Measurements from ENCODE around the gene SLC30A2. TPM values are rescaled to one million over a fixed set of nuclear protein-coding genes. Genes with fewer than 3 reads are reported as not detected.

The SLC30A2 gene
- total RNA-seq, 1 experiment from 2014 or later, result 0.07 TPM

- H3F3A ChIP-seq (ENCODE audit: low read length, unreplicated experiment), result no peaks in the 10 kb centered on the region
- H3K9me2 ChIP-seq (replicated peaks; ENCODE audit: low read length), result no peaks in the 10 kb centered on the region
- H3K4me2 ChIP-seq (ENCODE audit: low read length), result no peak overlapping the region
- H3K9me3 ChIP-seq (ENCODE audit: low read length), result no peaks in the 10 kb centered on the region
- H3K79me2 ChIP-seq (ENCODE audit: low read length), result no peaks in the 10 kb centered on the region
- no peak overlapping the region for H3K9ac ChIP-seq (ENCODE audit: low read length)
- H3K4me3 ChIP-seq (ENCODE audit: low read length), result no peak overlapping the region
- CTCF ChIA-PET, result interaction anchor here (1.0 kb wide), 1 partner anchor 98 kb away, joined by 8 read pairs; no protein-coding TSS in a partner anchor
- H3K27ac ChIP-seq (ENCODE audit: low read length), result no peak overlapping the region
- H4K20me1 ChIP-seq (ENCODE audit: low read length), result no peaks in the 10 kb centered on the region
- DNase-seq, result no peak
- intact Hi-C loops (cut with micrococcal nuclease), result no loop called here
- H3K36me3 ChIP-seq (ENCODE audit: low read depth, low read length), result no peaks in the 10 kb centered on the region
- POLR2A ChIA-PET (ENCODE audit: unreplicated experiment), result no interaction called here
- TF ChIP-seq EZH2phosphoT487 (IDR thresholded peaks at IDR 0.05; ENCODE audit: borderline replicate concordance, low read length), result no peak
- TF ChIP-seq CTCF (conservative IDR thresholded peaks at IDR 0.05; ENCODE audit: low read depth, low read length), result no peak
- no peak for TF ChIP-seq EZH2 (IDR thresholded peaks at IDR 0.05; ENCODE audit: low read length, unreplicated experiment)
- H3K27me3 ChIP-seq (ENCODE audit: low read length), result no peaks in the 10 kb centered on the region
- H3K4me1 ChIP-seq (ENCODE audit: insufficient read depth, low read length), result peaks cover 12% of the 10 kb centered on the region
- no peak overlapping the region for H2AFZ ChIP-seq (ENCODE audit: low read length)
- ATAC-seq, result no peak
- BruUV-seq (replicated peaks), result no TSS peak
Measured at GRCh38 chr1:25990251-25990650, 55.7 kb downstream of the SLC30A2 start.

GRCh38 chr1:25989440-25990234 is 56.3 kb downstream of the SLC30A2 start:
- Histone ChIP-seq H3K9me3 (ENCODE audit: low read length) (no peaks in the 10 kb centered on the region), H3K9ac (ENCODE audit: low read length) (no peak overlapping the region), H3K4me3 (ENCODE audit: low read length) (no peak overlapping the region), H3K27ac (ENCODE audit: low read length) (no peak overlapping the region), H2AFZ (ENCODE audit: low read length) (no peak overlapping the region), H3K4me2 (ENCODE audit: low read length) (no peak overlapping the region; the same call in 1 of the 2 replicates), H3K36me3 (ENCODE audit: low read depth, low read length) (no peaks in the 10 kb centered on the region), H3K79me2 (ENCODE audit: low read length) (no peaks in the 10 kb centered on the region), H3K9me2 (replicated peaks; ENCODE audit: low read length) (no peaks in the 10 kb centered on the region), H3K27me3 (ENCODE audit: low read length) (no peaks in the 10 kb centered on the region), H4K20me1 (ENCODE audit: low read length) (no peaks in the 10 kb centered on the region), H3K4me1 (ENCODE audit: insufficient read depth, low read length) (peaks cover 12% of the 10 kb centered on the region), H3F3A (ENCODE audit: low read length, unreplicated experiment) (no peaks in the 10 kb centered on the region)
- BruUV-seq (replicated peaks), result no TSS peak
- ATAC-seq, result peak; percentile 92
- TF ChIP-seq CTCF (conservative IDR thresholded peaks at IDR 0.05; ENCODE audit: low read depth, low read length) (no peak), EZH2phosphoT487 (IDR thresholded peaks at IDR 0.05; ENCODE audit: borderline replicate concordance, low read length) (no peak), EZH2 (IDR thresholded peaks at IDR 0.05; ENCODE audit: low read length, unreplicated experiment) (no peak)
- ChIA-PET CTCF (interaction anchor here (1.0 kb wide), 1 partner anchor 97 kb away, joined by 8 read pairs; no protein-coding TSS in a partner anchor), POLR2A (ENCODE audit: unreplicated experiment) (interaction anchor here (0.6 kb wide), 1 partner anchor 39 kb away, joined by 3 read pairs; no protein-coding TSS in a partner anchor)
- peak; percentile 49 for DNase-seq
- intact Hi-C loops (cut with micrococcal nuclease), result no loop called here

GRCh38 chr1:25987951-25988350 is 58.0 kb downstream of the SLC30A2 start:
- H3K4me1 ChIP-seq (ENCODE audit: insufficient read depth, low read length), result peaks cover 12% of the 10 kb centered on the region
- no peaks in the 10 kb centered on the region for H3K9me2 ChIP-seq (replicated peaks; ENCODE audit: low read length)
- no peak overlapping the region for H3K27ac ChIP-seq (ENCODE audit: low read length)
- POLR2A ChIA-PET (ENCODE audit: unreplicated experiment), result interaction anchor here (0.7 kb wide), 1 partner anchor 1592 kb away, joined by 8 read pairs; no protein-coding TSS in a partner anchor
- H3K4me2 ChIP-seq (ENCODE audit: low read length), result no peak overlapping the region
- no peaks in the 10 kb centered on the region for H3K36me3 ChIP-seq (ENCODE audit: low read depth, low read length)
- H3K9me3 ChIP-seq (ENCODE audit: low read length), result no peaks in the 10 kb centered on the region
- no peak overlapping the region for H3K4me3 ChIP-seq (ENCODE audit: low read length)
- no peaks in the 10 kb centered on the region for H3K27me3 ChIP-seq (ENCODE audit: low read length)
- intact Hi-C loops (cut with micrococcal nuclease), result no loop called here
- H3K79me2 ChIP-seq (ENCODE audit: low read length), result no peaks in the 10 kb centered on the region
- BruUV-seq (replicated peaks), result no TSS peak
- no peak for ATAC-seq
- no peak for TF ChIP-seq EZH2 (IDR thresholded peaks at IDR 0.05; ENCODE audit: low read length, unreplicated experiment)
- TF ChIP-seq CTCF (conservative IDR thresholded peaks at IDR 0.05; ENCODE audit: low read depth, low read length), result no peak
- TF ChIP-seq EZH2phosphoT487 (IDR thresholded peaks at IDR 0.05; ENCODE audit: borderline replicate concordance, low read length), result no peak
- no peak for DNase-seq
- no peaks in the 10 kb centered on the region for H3F3A ChIP-seq (ENCODE audit: low read length, unreplicated experiment)
- no peak overlapping the region for H2AFZ ChIP-seq (ENCODE audit: low read length)
- no peak overlapping the region for H3K9ac ChIP-seq (ENCODE audit: low read length)
- no peaks in the 10 kb centered on the region for H4K20me1 ChIP-seq (ENCODE audit: low read length)
- CTCF ChIA-PET, result no interaction called here

Measured in PC-3 (cell line).